ENCODE results near the gene PIAS1. TPM values are rescaled to one million over a fixed set of nuclear protein-coding genes. Genes with fewer than 3 reads are reported as not detected.
"Not testable (repeated sequence)": the region's sequence is repeated elsewhere in the genome, so short reads cannot be mapped to it uniquely, and the experiment has no call there.

Gene PIAS1
- 68.2 to 71.1 TPM (median 69.2 TPM) in 3 replicates for total RNA-seq

GRCh38 chr15:68053701-68054627, at the start of gene PIAS1:
Gene PIAS1, plus strand, starts transcription at chr15:68054315. Its CDS starts 12 bp downstream, at chr15:68054327.
- TF ChIP-seq CTCF (IDR thresholded peaks at IDR 0.05; ENCODE audit: unreplicated experiment) = no peak
- Mint-ChIP-seq H3K27me3 (ENCODE audit: low read depth) (no peaks in the 10 kb centered on the region), H3K27ac (peak within 1 kb of the TSS; percentile 91), H3K4me1 (peaks cover 32% of the 10 kb centered on the region), H3K4me3 (peak within 1 kb of the TSS; percentile 85), H3K9me3 (no peaks in the 10 kb centered on the region), H3K36me3 (no peaks in the 10 kb centered on the region)
- peak; percentile 87 to 93 for DNase-seq (ENCODE audit: low spot score in 2 of 2, unreplicated experiment in 2 of 2)

DNA sequence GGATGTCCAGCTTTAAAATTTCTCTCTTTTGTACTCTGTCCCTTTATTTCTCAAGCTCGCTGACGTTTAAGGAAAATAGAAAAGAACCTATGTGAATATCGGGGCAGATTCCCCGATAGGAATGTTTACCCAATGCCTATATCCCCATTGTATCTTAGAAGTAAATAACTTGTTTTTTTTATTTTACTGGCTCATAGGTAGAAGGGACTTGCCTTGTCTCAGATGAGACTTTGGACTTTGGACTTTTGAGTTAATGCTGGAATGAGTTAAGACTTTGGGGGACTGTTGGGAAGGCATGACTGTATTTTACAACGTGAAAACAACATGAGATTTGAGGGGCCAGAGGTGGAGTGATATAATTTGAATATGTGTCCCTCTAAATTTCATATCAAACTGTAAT, 46.5 kb upstream of the PIAS1 start:
- not testable (repeated sequence) for H3K4me3 Mint-ChIP-seq; H3K27ac Mint-ChIP-seq; H3K4me1 Mint-ChIP-seq; H3K27me3 Mint-ChIP-seq (ENCODE audit: low read depth); DNase-seq (ENCODE audit: low spot score in 2 of 2, unreplicated experiment in 2 of 2)
- Mint-ChIP-seq H3K9me3 (peaks cover 18% of the 10 kb centered on the region), H3K36me3 (peaks cover 11% of the 10 kb centered on the region)

DNA sequence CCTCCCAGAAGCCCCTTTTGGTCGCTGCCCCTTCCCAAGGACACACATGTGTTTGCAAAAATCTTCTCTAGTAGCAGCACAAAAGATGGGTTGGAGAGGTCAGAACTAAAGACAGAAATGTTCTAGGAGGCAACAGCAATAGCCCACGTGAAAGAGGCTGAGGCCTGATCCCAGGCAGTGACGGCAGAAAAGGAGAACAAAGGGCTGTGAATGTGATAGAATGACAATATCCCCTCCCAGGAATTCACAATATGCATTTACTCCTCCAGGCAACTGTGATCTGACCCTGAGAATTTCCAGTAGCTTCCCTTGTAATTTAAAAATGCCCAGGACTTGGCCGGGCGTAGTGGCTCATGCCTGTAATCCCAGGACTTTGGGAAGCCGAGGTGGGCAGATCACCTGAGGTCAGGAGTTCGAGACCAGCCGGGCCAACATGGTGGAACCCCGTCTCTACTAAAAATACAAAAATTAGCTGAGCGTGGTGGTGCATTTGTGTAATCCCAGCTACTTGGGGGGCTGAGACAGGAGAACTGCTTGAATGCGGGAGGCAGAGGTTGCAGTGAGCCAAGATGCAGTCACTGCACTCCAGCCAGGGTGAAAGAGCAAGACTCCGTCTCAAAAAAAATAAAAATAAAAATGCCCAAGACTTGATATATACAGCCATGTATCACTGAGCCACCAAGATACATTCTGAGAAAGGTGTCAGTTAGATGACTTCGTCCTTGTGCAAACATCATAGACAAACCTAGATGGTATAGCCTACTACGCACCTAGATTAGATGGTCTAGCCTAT, 43.6 kb upstream of the PIAS1 start:
- TF ChIP-seq CTCF (IDR thresholded peaks at IDR 0.05; ENCODE audit: unreplicated experiment) = no peak
- Mint-ChIP-seq H3K27ac (no peak overlapping the region), H3K4me3 (no peak overlapping the region), H3K9me3 (peaks cover 18% of the 10 kb centered on the region), H3K36me3 (peaks cover 11% of the 10 kb centered on the region), H3K4me1 (peaks cover 13% of the 10 kb centered on the region), H3K27me3 (ENCODE audit: low read depth) (no peaks in the 10 kb centered on the region)
- no peak for DNase-seq (ENCODE audit: low spot score in 2 of 2, unreplicated experiment in 2 of 2)

- no peaks in the 10 kb centered on the region for H3K27me3 Mint-ChIP-seq (ENCODE audit: low read depth)
- peaks cover 20% of the 10 kb centered on the region for H3K4me1 Mint-ChIP-seq
Observed at GRCh38 chr15:68012911-68013310, 41.2 kb upstream of the PIAS1 start.

GRCh38 chr15:68014219-68014618, 39.9 kb upstream of the PIAS1 start:
- Mint-ChIP-seq H3K27me3 (ENCODE audit: low read depth) (no peaks in the 10 kb centered on the region), H3K4me3 (no peak overlapping the region), H3K27ac (no peak overlapping the region), H3K36me3 (no peaks in the 10 kb centered on the region), H3K9me3 (peaks cover 4% of the 10 kb centered on the region), H3K4me1 (peaks cover 20% of the 10 kb centered on the region)
- no peak for DNase-seq (ENCODE audit: low spot score in 2 of 2, unreplicated experiment in 2 of 2)
- no peak for TF ChIP-seq CTCF (IDR thresholded peaks at IDR 0.05; ENCODE audit: unreplicated experiment)

More at GRCh38 chr15:68012911-68013310, 41.2 kb upstream of the PIAS1 start:
- peaks cover 8% of the 10 kb centered on the region for H3K9me3 Mint-ChIP-seq
- H3K27ac Mint-ChIP-seq = no peak overlapping the region
- no peak for DNase-seq (ENCODE audit: low spot score in 2 of 2, unreplicated experiment in 2 of 2)
- H3K4me3 Mint-ChIP-seq = no peak overlapping the region
- no peak for TF ChIP-seq CTCF (IDR thresholded peaks at IDR 0.05; ENCODE audit: unreplicated experiment)
- peaks cover 6% of the 10 kb centered on the region for H3K36me3 Mint-ChIP-seq

- H3K4me3 Mint-ChIP-seq = no peak overlapping the region
- H3K9me3 Mint-ChIP-seq = peaks cover 4% of the 10 kb centered on the region
- H3K27me3 Mint-ChIP-seq (ENCODE audit: low read depth) = no peaks in the 10 kb centered on the region
- no peak for TF ChIP-seq CTCF (IDR thresholded peaks at IDR 0.05; ENCODE audit: unreplicated experiment)
- H3K27ac Mint-ChIP-seq = no peak overlapping the region
- no peaks in the 10 kb centered on the region for H3K36me3 Mint-ChIP-seq
- H3K4me1 Mint-ChIP-seq = peaks cover 23% of the 10 kb centered on the region
- DNase-seq (ENCODE audit: low spot score in 2 of 2, unreplicated experiment in 2 of 2) = no peak
Observed at GRCh38 chr15:68015244-68015643, 38.9 kb upstream of the PIAS1 start.

All from mesothelial cell of epicardium (in vitro differentiated cells).